Neutrophil (primary cell): ENCODE data around the gene SOX3.

Source experiments
- H3K27ac ChIP-seq: fragments of 200-600 bp; sonication (generic); 2 replicates; pipeline ENCODE4 v1.5.1; 2016; ENCODE audit warnings: mild to moderate bottlenecking, moderate library complexity
- H3K27me3 ChIP-seq: fragments of 200-600 bp; sonication (generic); 2 replicates; pipeline ENCODE4 v1.6.0; 2016; ENCODE audit warnings: mild to moderate bottlenecking
- H3K36me3 ChIP-seq: fragments of 200-600 bp; sonication (generic); 2 replicates; pipeline ENCODE4 v1.5.1; 2017
- H3K4me1 ChIP-seq, 2 experiments: fragments of 200-600 bp in 1 of 2; sonication (generic) in 1 of 2; 1 replicate in 1 of 2; 2 replicates in 1 of 2; pipeline versions ENCODE4 v1.5.1 to v1.6.1; 2013 to 2016; ENCODE audit warnings: low read depth in 1 of 2, low read length in 1 of 2, mild to moderate bottlenecking in 1 of 2, moderate library complexity in 1 of 2; ENCODE audit not compliant: control insufficient read depth in 1 of 2, insufficient read depth in 1 of 2
- H3K4me3 ChIP-seq, 2 experiments: fragments of 200-600 bp in 1 of 2; sonication (generic) in 1 of 2; 1 replicate in 1 of 2; 2 replicates in 1 of 2; pipeline ENCODE4 v1.5.1; 2013 to 2016; ENCODE audit warnings: low read depth in 1 of 2, low read length in 1 of 2, mild to moderate bottlenecking in 1 of 2, moderate library complexity in 1 of 2
- H3K9me3 ChIP-seq: fragments of 200-600 bp; sonication (generic); 2 replicates; pipeline ENCODE4 v1.5.1; 2016
- TF ChIP-seq, protein P1 (sequence below): fragments of 200-600 bp; sonication (generic); IDR thresholded peaks from 2 replicates; pipeline ENCODE4 v1.5.1; 2016; ENCODE audit warnings: antibody characterized with exemption

Gene SOX3

DNA sequence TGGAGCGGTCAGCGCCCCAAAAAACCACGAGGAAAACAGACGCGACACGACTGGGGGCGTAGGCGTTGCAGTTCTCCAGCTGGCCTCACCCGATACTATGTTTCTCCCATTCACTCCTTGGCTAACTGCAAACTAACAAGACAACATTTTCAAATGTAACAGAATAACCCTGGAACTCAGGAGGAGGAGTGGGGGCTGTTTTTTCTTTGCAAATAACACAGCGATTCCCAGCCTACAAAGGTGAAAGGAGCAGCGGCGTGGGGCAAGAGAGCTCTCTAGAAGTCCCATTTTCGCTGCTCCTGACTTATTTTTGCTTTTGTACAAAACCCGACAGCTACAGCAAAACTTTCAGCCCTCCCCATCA is 1.6 kb downstream of the SOX3 start:
- Histone ChIP-seq H3K4me1 (no peaks in the 10 kb centered on the region), H3K9me3 (no peaks in the 10 kb centered on the region), H3K36me3 (no peaks in the 10 kb centered on the region), H3K4me3 (no peak overlapping the region), H3K27ac (no peak overlapping the region), H3K27me3 (peaks cover 97% of the 10 kb centered on the region)
- TF ChIP-seq, protein P1, sequence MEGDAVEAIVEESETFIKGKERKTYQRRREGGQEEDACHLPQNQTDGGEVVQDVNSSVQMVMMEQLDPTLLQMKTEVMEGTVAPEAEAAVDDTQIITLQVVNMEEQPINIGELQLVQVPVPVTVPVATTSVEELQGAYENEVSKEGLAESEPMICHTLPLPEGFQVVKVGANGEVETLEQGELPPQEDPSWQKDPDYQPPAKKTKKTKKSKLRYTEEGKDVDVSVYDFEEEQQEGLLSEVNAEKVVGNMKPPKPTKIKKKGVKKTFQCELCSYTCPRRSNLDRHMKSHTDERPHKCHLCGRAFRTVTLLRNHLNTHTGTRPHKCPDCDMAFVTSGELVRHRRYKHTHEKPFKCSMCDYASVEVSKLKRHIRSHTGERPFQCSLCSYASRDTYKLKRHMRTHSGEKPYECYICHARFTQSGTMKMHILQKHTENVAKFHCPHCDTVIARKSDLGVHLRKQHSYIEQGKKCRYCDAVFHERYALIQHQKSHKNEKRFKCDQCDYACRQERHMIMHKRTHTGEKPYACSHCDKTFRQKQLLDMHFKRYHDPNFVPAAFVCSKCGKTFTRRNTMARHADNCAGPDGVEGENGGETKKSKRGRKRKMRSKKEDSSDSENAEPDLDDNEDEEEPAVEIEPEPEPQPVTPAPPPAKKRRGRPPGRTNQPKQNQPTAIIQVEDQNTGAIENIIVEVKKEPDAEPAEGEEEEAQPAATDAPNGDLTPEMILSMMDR: no peak

DNA sequence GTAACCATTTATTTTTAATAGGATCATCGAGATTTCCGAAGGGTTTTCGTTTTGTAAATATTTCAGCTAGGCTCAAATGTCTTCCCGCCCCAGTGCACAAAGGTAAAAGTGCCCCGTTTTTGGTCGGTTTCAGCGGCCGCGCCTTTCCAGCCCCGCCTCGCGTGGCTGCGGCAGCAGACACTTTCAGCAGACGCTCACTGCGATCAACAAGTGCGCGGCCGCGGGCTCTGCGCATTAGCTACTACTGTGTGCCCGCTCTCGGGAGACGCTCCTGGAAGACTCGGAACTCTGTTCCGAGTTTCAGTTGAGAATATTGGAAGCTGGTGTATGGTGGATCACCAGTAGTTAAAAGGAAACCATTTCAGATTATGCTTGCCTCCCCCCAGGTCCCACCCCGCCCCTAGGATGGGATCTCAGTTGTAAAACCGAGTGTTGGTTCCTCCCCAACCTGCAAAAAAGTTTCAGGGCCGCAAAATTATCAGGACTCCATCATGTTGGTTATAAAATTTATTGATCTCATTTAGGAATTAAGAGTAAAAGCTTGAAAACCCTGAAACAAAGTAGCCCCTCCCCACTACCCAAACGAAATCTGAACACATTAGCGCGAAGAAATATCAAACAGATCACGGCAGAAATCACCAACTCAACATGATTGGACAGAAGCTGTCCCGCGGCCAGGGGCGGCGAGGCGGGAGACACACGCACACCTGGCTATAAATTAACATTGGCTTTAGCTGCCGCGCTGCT is 2.2 kb downstream of the SOX3 start:
- Histone ChIP-seq H3K27me3 (peaks cover 92% of the 10 kb centered on the region), H3K4me1 (no peaks in the 10 kb centered on the region), H3K27ac (no peak overlapping the region), H3K4me3 (no peak overlapping the region), H3K9me3 (no peaks in the 10 kb centered on the region), H3K36me3 (no peaks in the 10 kb centered on the region)
- TF ChIP-seq, protein P1: no peak

DNA sequence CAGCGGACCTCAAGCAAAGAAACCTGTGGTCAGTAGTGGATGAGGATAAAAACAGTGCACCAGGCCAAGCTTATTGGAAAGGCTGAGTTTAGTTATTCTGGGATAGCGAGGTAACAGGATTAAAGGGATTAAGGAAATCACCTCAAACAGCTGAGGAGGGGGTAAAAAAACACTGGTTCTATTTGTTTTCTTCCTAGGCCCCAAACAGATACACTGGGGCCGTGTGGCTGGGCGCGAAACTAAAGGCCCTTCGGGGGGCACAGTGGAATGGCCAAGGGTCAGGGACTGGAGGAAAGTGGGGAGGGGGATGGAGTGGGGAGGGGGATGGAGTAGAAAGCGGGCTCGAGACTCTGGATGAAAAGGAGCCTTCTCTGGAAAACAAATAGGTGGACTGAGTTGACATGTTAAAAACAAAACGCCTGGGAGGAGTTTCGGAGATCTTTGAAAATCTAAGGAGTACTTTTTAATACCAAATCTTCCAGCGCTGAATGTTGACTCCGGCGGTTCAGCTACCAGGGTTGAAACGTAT is 2.9 kb downstream of the SOX3 start:
- Histone ChIP-seq H3K4me3 (no peak overlapping the region), H3K27ac (no peak overlapping the region), H3K9me3 (no peaks in the 10 kb centered on the region), H3K27me3 (peaks cover 85% of the 10 kb centered on the region), H3K4me1 (no peaks in the 10 kb centered on the region), H3K36me3 (no peaks in the 10 kb centered on the region)
- TF ChIP-seq, protein P1: no peak

DNA sequence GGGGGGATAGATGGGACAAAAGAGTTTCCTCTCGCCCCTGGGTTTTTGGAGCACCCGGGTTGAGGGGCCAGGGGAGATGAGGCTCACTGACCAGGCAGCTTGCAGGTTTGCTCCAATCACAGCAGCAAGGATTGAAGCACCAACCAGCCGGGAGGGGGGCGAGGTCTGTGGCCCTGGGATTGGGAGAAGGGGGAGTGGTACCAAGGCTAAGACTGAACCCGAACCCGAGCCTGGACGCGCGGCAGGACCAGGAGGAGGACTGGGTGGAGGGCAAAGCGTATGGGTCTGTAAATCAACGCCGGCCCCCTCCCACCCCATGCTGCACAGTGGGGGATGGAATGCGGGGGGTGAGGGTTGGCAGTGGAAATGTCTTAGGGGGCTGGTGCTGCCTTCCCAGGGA is 3.5 kb downstream of the SOX3 start:
- Histone ChIP-seq H3K27me3 (peaks cover 78% of the 10 kb centered on the region), H3K27ac (no peak overlapping the region), H3K4me1 (no peaks in the 10 kb centered on the region), H3K36me3 (no peaks in the 10 kb centered on the region), H3K4me3 (no peak overlapping the region), H3K9me3 (no peaks in the 10 kb centered on the region)
- TF ChIP-seq, protein P1: no peak

DNA sequence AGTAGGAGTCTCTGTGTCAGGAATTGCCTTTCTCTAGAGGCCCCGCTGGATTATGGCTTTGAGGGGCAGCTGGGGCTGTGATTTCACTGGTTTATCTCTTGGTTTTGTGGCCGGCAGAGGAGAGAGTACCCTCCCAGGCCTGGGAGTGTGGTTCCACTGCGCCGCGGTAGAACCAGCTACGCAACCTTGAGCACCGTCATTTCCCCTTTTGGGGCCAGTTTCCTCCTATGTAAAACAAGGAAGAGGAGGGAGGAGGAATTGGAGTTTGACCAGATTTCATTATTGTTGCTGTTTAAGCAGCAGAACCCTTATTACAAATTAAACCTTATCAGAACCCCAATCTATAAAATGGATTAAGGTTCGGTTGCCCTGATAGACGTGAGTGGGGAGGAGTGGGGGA is 4.4 kb downstream of the SOX3 start:
- Histone ChIP-seq H3K9me3 (no peaks in the 10 kb centered on the region), H3K27me3 (peaks cover 69% of the 10 kb centered on the region), H3K27ac (no peak overlapping the region), H3K36me3 (no peaks in the 10 kb centered on the region), H3K4me3 (no peak overlapping the region), H3K4me1 (no peaks in the 10 kb centered on the region)
- TF ChIP-seq, protein P1: no peak
